ENCODE data around the gene PPP1R12C. TPM values are rescaled to one million over a fixed set of nuclear protein-coding genes. Genes with fewer than 3 reads are reported as not detected.

PPP1R12C gene
- total RNA-seq, 1 experiment from 2014 or later = 92.3 TPM

DNA sequence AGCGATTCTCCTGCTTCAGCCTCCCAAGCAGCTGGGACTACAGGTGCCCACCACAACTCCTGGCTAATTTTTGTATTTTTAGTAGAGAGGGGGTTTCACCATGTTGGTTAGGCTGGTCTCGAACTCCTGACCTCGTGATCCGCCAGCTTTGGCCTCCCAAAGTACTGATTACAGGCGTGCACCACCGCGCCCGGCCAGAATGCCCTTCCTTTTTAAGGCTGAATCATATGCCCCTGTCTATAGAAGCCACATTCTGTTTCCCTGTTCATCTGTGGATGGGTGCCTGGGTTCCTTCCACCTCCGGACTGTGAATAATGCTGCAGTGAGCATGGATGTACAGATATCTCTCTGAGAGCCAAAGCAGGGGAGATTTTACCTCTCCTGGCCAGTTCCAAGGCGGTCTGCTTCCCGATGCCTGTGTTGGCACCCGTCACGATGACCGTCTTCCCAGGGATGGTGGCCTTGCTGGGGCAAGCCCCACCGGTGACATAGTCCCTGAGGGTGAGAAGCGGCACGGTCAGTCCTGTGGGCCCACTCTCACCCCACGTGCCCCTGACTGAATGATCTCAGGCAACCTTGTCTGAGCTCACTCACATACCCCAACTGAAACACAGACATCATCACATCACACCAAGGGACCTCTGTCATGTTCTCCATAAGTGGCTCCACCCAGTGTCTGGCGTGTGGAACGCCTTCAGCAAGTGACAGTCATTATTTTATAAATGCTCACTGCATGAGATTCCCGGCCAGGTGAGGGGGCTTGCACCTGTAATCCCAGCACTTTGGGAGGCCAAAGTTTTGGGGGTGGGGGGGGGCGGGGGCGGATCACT is 58.4 kb downstream of the PPP1R12C start:
- ATAC-seq (no peak), DNase-seq (ENCODE audit: low spot score) (no peak)
- CTCF ChIA-PET = interaction anchor here (1.8 kb wide), 1 partner anchor 178 kb away, joined by 9 read pairs; no protein-coding TSS in a partner anchor
- Mint-ChIP-seq H3K4me1 (peaks cover 6% of the 10 kb centered on the region), H3K27me3 (ENCODE audit: low read depth) (peaks cover 8% of the 10 kb centered on the region), H3K27ac (peak overlapping the region; percentile 57; the same call in 1 of the 2 replicates), H3K9me3 (peaks cover 5% of the 10 kb centered on the region; the same call in 1 of the 2 replicates), H3K36me3 (peaks cover 51% of the 10 kb centered on the region), H3K4me3 (no peak overlapping the region)
- 0 out of 2 replicates have a peak, but pooled peaks have one; percentile 20 for TF ChIP-seq NFATC4 (CRISPR knock-in tag; IDR thresholded peaks at IDR 0.05)
- TF ChIP-seq EMX1 (CRISPR knock-in tag; IDR thresholded peaks at IDR 0.05) = no peak
- POLR2A ChIA-PET = interaction anchor here (0.5 kb wide), 1 partner anchor 13 kb away, joined by 5 read pairs; no protein-coding TSS in a partner anchor

DNA sequence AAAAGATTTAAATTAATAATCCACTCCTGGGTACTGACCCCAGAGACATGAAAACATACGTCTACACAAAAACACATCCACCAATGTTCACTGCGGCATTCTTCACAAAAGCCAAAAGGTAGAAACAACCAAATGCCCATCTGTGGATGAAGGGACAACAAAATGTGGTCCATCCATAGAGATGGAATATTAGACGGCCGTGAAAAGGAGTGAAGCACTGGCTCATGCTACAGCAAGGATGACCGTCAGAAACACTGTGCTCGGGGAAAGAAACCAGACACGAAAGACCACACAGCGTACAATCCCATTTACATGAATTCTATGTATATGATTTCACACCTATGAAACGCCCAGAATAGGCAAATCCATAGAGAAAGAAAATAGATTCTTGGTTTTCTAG is 60.6 kb downstream of the PPP1R12C start:
- CTCF ChIA-PET = interaction anchor here (1.1 kb wide), 1 partner anchor 176 kb away, joined by 4 read pairs; no protein-coding TSS in a partner anchor
- Mint-ChIP-seq H3K27ac (no peak overlapping the region), H3K4me1 (peaks cover 2% of the 10 kb centered on the region; the same call in 1 of the 2 replicates), H3K9me3 (peaks cover 5% of the 10 kb centered on the region; the same call in 1 of the 2 replicates), H3K36me3 (peaks cover 66% of the 10 kb centered on the region), H3K4me3 (no peak overlapping the region), H3K27me3 (ENCODE audit: low read depth) (no peaks in the 10 kb centered on the region)
- POLR2A ChIA-PET = interaction anchor here (0.7 kb wide), 1 partner anchor 472 kb away, joined by 6 read pairs; no protein-coding TSS in a partner anchor
- no peak for DNase-seq (ENCODE audit: low spot score)
- ATAC-seq = no peak
- TF ChIP-seq, protein P1, sequence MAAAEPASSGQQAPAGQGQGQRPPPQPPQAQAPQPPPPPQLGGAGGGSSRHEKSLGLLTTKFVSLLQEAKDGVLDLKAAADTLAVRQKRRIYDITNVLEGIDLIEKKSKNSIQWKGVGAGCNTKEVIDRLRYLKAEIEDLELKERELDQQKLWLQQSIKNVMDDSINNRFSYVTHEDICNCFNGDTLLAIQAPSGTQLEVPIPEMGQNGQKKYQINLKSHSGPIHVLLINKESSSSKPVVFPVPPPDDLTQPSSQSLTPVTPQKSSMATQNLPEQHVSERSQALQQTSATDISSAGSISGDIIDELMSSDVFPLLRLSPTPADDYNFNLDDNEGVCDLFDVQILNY (CRISPR knock-in tag; IDR thresholded peaks at IDR 0.05) = no peak
- no peak for TF ChIP-seq ZNF423 (CRISPR knock-in tag; IDR thresholded peaks at IDR 0.05)
- TF ChIP-seq, protein P2, sequence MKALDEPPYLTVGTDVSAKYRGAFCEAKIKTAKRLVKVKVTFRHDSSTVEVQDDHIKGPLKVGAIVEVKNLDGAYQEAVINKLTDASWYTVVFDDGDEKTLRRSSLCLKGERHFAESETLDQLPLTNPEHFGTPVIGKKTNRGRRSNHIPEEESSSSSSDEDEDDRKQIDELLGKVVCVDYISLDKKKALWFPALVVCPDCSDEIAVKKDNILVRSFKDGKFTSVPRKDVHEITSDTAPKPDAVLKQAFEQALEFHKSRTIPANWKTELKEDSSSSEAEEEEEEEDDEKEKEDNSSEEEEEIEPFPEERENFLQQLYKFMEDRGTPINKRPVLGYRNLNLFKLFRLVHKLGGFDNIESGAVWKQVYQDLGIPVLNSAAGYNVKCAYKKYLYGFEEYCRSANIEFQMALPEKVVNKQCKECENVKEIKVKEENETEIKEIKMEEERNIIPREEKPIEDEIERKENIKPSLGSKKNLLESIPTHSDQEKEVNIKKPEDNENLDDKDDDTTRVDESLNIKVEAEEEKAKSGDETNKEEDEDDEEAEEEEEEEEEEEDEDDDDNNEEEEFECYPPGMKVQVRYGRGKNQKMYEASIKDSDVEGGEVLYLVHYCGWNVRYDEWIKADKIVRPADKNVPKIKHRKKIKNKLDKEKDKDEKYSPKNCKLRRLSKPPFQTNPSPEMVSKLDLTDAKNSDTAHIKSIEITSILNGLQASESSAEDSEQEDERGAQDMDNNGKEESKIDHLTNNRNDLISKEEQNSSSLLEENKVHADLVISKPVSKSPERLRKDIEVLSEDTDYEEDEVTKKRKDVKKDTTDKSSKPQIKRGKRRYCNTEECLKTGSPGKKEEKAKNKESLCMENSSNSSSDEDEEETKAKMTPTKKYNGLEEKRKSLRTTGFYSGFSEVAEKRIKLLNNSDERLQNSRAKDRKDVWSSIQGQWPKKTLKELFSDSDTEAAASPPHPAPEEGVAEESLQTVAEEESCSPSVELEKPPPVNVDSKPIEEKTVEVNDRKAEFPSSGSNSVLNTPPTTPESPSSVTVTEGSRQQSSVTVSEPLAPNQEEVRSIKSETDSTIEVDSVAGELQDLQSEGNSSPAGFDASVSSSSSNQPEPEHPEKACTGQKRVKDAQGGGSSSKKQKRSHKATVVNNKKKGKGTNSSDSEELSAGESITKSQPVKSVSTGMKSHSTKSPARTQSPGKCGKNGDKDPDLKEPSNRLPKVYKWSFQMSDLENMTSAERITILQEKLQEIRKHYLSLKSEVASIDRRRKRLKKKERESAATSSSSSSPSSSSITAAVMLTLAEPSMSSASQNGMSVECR (CRISPR knock-in tag; IDR thresholded peaks at IDR 0.05; ENCODE audit: borderline replicate concordance) = no peak

DNA sequence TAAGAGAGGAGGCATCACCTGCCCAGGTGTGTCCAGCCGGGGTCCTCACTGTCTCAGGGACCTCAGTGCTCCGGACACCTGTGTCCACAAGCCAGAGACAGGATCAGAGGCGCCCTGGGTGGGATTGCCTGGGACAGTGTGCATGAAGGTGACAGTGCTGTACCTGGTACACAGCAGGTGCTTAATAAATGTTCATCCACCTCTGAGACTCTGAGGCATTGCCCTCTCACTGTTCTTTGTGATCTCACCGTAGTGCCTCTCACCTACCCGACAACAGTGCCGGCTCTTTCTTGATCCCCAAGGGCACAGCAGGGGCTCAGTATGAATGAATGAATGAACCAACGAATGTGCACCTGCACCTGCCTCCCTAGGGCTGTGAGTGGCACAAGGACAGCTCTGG is 63.7 kb downstream of the PPP1R12C start:
- Mint-ChIP-seq H3K36me3 (peaks cover 65% of the 10 kb centered on the region), H3K9me3 (peaks cover 5% of the 10 kb centered on the region; the same call in 1 of the 2 replicates), H3K4me3 (no peak overlapping the region), H3K27me3 (ENCODE audit: low read depth) (no peaks in the 10 kb centered on the region), H3K27ac (0 out of 2 replicates have a peak overlapping the region, but pooled peaks have one; percentile 11), H3K4me1 (no peaks in the 10 kb centered on the region)
- POLR2A ChIA-PET = no interaction called here
- DNase-seq (ENCODE audit: low spot score) (no peak), ATAC-seq (no peak)
- CTCF ChIA-PET = no interaction called here
- TF ChIP-seq, protein P3, sequence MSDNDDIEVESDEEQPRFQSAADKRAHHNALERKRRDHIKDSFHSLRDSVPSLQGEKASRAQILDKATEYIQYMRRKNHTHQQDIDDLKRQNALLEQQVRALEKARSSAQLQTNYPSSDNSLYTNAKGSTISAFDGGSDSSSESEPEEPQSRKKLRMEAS (CRISPR knock-in tag; IDR thresholded peaks at IDR 0.05) = no peak
- TF ChIP-seq, protein P4, sequence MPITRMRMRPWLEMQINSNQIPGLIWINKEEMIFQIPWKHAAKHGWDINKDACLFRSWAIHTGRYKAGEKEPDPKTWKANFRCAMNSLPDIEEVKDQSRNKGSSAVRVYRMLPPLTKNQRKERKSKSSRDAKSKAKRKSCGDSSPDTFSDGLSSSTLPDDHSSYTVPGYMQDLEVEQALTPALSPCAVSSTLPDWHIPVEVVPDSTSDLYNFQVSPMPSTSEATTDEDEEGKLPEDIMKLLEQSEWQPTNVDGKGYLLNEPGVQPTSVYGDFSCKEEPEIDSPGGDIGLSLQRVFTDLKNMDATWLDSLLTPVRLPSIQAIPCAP (CRISPR knock-in tag; IDR thresholded peaks at IDR 0.05) = no peak
- TF ChIP-seq CREB1 (CRISPR knock-in tag; IDR thresholded peaks at IDR 0.05) = no peak
- TF ChIP-seq, protein P5, sequence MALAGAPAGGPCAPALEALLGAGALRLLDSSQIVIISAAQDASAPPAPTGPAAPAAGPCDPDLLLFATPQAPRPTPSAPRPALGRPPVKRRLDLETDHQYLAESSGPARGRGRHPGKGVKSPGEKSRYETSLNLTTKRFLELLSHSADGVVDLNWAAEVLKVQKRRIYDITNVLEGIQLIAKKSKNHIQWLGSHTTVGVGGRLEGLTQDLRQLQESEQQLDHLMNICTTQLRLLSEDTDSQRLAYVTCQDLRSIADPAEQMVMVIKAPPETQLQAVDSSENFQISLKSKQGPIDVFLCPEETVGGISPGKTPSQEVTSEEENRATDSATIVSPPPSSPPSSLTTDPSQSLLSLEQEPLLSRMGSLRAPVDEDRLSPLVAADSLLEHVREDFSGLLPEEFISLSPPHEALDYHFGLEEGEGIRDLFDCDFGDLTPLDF (CRISPR knock-in tag; IDR thresholded peaks at IDR 0.05) = no peak
- TF ChIP-seq, protein P6, sequence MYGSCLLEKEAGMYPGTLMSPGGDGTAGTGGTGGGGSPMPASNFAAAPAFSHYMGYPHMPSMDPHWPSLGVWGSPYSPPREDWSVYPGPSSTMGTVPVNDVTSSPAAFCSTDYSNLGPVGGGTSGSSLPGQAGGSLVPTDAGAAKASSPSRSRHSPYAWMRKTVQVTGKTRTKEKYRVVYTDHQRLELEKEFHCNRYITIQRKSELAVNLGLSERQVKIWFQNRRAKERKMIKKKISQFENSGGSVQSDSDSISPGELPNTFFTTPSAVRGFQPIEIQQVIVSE (CRISPR knock-in tag; IDR thresholded peaks at IDR 0.05; ENCODE audit: borderline replicate concordance) = no peak
- TF ChIP-seq ZBTB21 (CRISPR knock-in tag; IDR thresholded peaks at IDR 0.05; ENCODE audit: borderline replicate concordance) = no peak
- TF ChIP-seq SMAD4 (CRISPR knock-in tag; IDR thresholded peaks at IDR 0.05) = no peak
- TF ChIP-seq, protein P7, sequence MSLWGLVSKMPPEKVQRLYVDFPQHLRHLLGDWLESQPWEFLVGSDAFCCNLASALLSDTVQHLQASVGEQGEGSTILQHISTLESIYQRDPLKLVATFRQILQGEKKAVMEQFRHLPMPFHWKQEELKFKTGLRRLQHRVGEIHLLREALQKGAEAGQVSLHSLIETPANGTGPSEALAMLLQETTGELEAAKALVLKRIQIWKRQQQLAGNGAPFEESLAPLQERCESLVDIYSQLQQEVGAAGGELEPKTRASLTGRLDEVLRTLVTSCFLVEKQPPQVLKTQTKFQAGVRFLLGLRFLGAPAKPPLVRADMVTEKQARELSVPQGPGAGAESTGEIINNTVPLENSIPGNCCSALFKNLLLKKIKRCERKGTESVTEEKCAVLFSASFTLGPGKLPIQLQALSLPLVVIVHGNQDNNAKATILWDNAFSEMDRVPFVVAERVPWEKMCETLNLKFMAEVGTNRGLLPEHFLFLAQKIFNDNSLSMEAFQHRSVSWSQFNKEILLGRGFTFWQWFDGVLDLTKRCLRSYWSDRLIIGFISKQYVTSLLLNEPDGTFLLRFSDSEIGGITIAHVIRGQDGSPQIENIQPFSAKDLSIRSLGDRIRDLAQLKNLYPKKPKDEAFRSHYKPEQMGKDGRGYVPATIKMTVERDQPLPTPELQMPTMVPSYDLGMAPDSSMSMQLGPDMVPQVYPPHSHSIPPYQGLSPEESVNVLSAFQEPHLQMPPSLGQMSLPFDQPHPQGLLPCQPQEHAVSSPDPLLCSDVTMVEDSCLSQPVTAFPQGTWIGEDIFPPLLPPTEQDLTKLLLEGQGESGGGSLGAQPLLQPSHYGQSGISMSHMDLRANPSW (CRISPR knock-in tag; conservative IDR thresholded peaks at IDR 0.05; ENCODE audit: low read depth) = no peak
- TF ChIP-seq ZNF232 (CRISPR knock-in tag; IDR thresholded peaks at IDR 0.05) = no peak
- TF ChIP-seq, protein P8, sequence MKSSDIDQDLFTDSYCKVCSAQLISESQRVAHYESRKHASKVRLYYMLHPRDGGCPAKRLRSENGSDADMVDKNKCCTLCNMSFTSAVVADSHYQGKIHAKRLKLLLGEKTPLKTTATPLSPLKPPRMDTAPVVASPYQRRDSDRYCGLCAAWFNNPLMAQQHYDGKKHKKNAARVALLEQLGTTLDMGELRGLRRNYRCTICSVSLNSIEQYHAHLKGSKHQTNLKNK (CRISPR knock-in tag; IDR thresholded peaks at IDR 0.05) = no peak
- TF ChIP-seq JUN (CRISPR knock-in tag; IDR thresholded peaks at IDR 0.05) = no peak
- TF ChIP-seq CREM (CRISPR knock-in tag; IDR thresholded peaks at IDR 0.05) = no peak

Measured in WTC11 (cell line).